GM18951 (cell line): ENCODE measurements around the gene CDC123.
"Not testable (repeated sequence)": the region's sequence is repeated elsewhere in the genome, so short reads cannot be mapped to it uniquely, and the experiment has no call there.

Experiments
- POLR2A ChIP-seq: IDR thresholded peaks from 4 replicates; pipeline ENCODE4 v1.6.1; 2011; ENCODE audit warnings: mild to moderate bottlenecking; ENCODE audit not compliant: insufficient read length, insufficient read depth; ENCODE audit errors: extremely low read depth
- in situ Hi-C: fragments of 300-500 bp; cut with MboI; formaldehyde crosslinking; loops from one replicate; pipeline ENCODE4 v1.12.0; 2022; ENCODE audit warnings: low sequenced_read_pairs, mixed read lengths, inconsistent platforms; ENCODE audit not compliant: unreplicated experiment

Gene CDC123

DNA sequence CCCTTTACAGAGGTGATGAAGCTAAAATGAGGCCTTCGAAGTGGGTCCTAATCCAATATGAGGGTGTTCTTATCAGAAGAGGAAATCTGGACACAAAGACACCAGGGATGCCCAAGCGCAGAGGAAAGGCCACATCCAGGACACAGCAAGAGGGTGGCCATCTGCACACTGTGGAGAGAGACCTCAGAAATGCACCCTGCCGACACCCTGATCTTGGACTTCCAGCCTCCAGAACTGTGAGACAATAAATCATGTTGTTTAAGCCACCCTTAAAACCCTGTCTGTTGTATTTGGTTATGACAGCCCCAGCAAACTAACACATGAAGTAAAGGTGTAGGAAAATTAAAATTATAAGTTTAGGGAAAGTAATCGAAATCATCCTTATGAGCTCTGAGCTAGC lies 64.0 kb downstream of the CDC123 start:
- in situ Hi-C loops, result loop anchor here (10.0 kb wide), 1 partner anchor 445 kb away; no protein-coding TSS in a partner anchor
- TF ChIP-seq POLR2A, result no peak

- no peak for TF ChIP-seq POLR2A
- in situ Hi-C loops, result no loop called here
Observed at GRCh38 chr10:12262278-12262981, 66.4 kb downstream of the CDC123 start.

- in situ Hi-C loops, result no loop called here
- no peak for TF ChIP-seq POLR2A
Observed at GRCh38 chr10:12264204-12264940, 68.4 kb downstream of the CDC123 start.

DNA sequence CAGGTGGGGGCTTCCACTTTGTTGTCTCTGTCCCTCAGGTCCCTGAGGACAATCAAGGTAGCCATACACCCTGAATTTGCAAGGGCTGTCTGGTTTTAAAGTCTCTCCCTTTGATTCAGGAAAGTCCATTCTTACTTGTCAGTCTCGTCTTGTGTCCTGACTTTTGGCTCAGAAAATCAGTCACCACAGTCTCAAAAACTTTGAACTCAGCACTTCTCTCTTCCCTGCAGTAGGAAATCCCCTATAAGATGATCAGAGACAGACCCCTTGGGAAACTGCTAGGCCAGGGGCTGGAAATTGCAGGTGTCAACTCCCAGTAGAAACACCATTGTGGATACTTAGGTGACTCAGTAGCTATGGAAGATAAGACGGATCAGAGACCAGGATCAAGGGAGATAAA lies 73.1 kb downstream of the CDC123 start:
- in situ Hi-C loops, result no loop called here
- no peak for TF ChIP-seq POLR2A

DNA sequence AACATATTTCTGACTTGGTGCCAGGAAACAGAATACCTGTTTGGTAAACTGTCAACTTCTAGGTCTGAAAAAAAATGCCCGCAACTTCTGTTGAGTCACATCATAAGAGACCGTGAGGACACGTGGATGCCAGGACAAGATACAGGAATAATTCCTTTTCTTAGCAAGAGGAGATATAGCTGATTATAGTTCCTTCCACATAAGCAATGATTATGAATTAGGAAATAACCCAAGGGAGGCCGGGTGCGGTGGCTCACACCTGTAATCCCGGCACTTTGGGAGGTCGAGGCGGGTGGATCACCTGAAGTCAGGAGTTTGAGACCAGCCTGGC lies 75.2 kb downstream of the CDC123 start:
- no peak for TF ChIP-seq POLR2A
- in situ Hi-C loops, result no loop called here

DNA sequence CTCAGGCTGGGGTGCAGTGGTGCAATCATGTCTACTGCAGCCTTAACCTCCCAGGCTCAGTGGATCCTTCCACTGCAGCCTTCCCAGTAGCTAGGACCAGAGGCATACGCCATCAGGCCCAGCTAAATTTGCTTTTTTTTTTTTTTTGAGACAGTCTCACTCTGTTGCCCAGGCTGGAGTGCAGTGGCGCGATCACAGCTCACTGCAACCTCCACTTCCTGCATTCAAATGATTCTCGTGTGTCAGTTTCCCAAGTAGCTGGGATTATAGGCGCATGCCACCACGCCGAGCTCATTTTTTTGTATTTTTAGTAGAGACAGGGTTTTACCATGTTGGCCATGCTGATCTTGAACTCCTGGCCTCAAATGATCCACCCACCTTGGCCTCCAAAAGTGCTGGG lies 81.9 kb downstream of the CDC123 start:
- in situ Hi-C loops, result not testable (repeated sequence)

DNA sequence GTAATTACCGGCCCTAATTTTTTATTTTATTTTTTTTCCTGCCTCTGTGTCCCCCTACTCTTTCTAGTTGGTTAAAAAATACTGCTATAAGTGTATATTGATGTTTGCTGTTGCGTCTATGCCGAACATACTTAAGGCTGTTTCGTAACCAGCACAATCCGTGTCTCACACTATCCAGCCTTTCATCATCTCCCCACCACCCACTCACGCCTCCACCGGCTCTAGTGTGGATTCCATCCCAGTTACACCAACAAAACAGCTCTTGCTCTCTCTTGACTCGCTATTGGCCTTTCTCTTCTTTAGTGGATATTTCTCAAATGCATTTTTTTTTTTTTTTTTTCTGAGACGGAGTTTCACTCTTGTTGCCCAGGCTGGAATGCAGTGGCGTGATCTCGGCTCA lies 83.3 kb downstream of the CDC123 start:
- in situ Hi-C loops, result no loop called here

DNA sequence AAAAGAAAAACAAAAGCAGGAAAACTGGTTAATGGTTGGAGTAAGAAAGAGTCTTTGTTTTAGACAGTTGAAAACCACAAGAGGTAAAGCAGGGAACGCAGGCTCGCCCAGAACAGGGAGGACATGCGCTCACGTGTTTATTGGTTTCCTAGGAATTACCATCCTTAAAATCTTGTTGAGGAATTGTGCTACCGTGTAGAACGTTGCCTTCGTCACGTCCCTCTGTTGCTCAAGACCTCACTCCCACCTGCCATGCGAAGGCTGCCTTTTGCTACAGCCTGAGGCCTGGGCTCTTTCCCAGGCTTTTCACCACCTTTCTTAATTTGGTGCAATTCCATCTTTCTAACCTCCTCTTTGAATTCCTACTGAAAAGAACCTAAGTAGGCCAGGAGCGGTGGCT lies 91.8 kb downstream of the CDC123 start:
- TF ChIP-seq POLR2A, result no peak
- in situ Hi-C loops, result no loop called here

More for the DNA sequence above, 83.3 kb downstream of the CDC123 start:
- no peak for TF ChIP-seq POLR2A

DNA sequence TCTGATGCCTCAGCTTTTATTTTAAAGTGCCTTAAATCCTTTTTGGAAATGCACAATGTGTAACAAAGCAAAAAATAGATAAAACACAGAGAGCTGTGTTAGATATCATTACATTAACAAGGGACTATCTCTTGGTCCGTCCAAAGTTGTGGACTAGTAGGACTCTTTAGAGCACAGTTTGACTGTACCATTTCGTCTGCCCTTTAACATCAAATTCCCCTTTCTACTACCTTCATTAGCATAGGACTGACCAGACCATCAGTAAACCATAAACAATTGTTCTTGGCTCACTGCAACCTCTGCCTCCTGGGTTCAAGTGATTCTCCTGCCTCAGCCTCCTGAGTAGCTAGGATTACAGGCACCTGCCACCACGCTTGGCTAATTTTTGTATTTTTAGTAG lies 101.8 kb downstream of the CDC123 start:
- in situ Hi-C loops, result not testable (repeated sequence)

- in situ Hi-C loops, result no loop called here
- no peak for TF ChIP-seq POLR2A
Observed at GRCh38 chr10:12299222-12299965, 103.4 kb downstream of the CDC123 start.
